H1 (cell line): ENCODE data around the gene DUSP2. TPM values are rescaled to one million over a fixed set of nuclear protein-coding genes. Genes with fewer than 3 reads are reported as not detected.

Experiments
- ASH2L ChIP-seq: fragments of 200-600, 300-600 bp; sonication (generic); IDR thresholded peaks from one replicate; pipeline ENCODE4 v1.7.1; 2017; ENCODE audit warnings: low read length
- ATF3 ChIP-seq: IDR thresholded peaks from 2 replicates; pipeline ENCODE4 v1.6.1; 2011; ENCODE audit warnings: low read depth, mild to moderate bottlenecking, low read length; ENCODE audit not compliant: insufficient read depth
- BACH1 ChIP-seq: IDR thresholded peaks from 2 replicates; pipeline ENCODE4 v1.6.1; 2012; ENCODE audit warnings: low read length, improper control_type of control experiment
- BRCA1 ChIP-seq: IDR thresholded peaks from 2 replicates; pipeline ENCODE4 v1.6.1; 2012; ENCODE audit warnings: low read depth, low read length, improper control_type of control experiment
- EGR1 ChIP-seq: IDR thresholded peaks from 2 replicates; pipeline ENCODE4 v1.6.1; 2011; ENCODE audit warnings: low read depth, low read length, borderline replicate concordance
- HDAC2 ChIP-seq, 2 experiments: fragments of 300-600 bp in 1 of 2; sonication (generic) in 1 of 2; IDR thresholded peaks; 2 replicates each; pipeline ENCODE4 v1.6.1; 2011 to 2012; ENCODE audit warnings: low read depth in 2 of 2, low read length in 2 of 2, mild to moderate bottlenecking in 2 of 2, moderate library complexity in 2 of 2, borderline replicate concordance in 1 of 2, inconsistent platforms in 1 of 2
- JUN ChIP-seq: IDR thresholded peaks from 2 replicates; pipeline ENCODE4 v1.6.1; 2011; ENCODE audit warnings: low read depth, mild to moderate bottlenecking, improper control_type of control experiment, low read length
- PHF8 ChIP-seq: fragments of 200-600 bp; sonication (generic); conservative IDR thresholded peaks from 2 replicates; pipeline ENCODE4 v1.7.1; 2012; ENCODE audit warnings: low read depth, mild to moderate bottlenecking, inconsistent platforms, low read length, moderate library complexity
- POLR2AphosphoS5 ChIP-seq: IDR thresholded peaks from 2 replicates; pipeline ENCODE4 v1.6.1; 2011; ENCODE audit warnings: low read depth, low read length
- POU5F1 ChIP-seq: IDR thresholded peaks from 2 replicates; pipeline ENCODE4 v1.6.1; 2011; ENCODE audit warnings: low read depth, mild to moderate bottlenecking, low read length, moderate library complexity
- RBBP5 ChIP-seq: IDR thresholded peaks from 2 replicates; pipeline ENCODE4 v1.7.1; 2012; ENCODE audit warnings: low read depth, mild to moderate bottlenecking, inconsistent platforms, low read length, moderate library complexity, borderline replicate concordance
- RXRA ChIP-seq: IDR thresholded peaks from 2 replicates; pipeline ENCODE4 v1.6.1; 2011; ENCODE audit warnings: low read depth, mild to moderate bottlenecking, low read length, moderate library complexity; ENCODE audit not compliant: insufficient read depth
- SIX5 ChIP-seq: IDR thresholded peaks from 2 replicates; pipeline ENCODE4 v1.6.1; 2011; ENCODE audit warnings: mild to moderate bottlenecking, low read depth, low read length
- SP1 ChIP-seq: IDR thresholded peaks from 2 replicates; pipeline ENCODE4 v1.6.1; 2011; ENCODE audit warnings: low read depth, low read length
- SP4 ChIP-seq: IDR thresholded peaks from 2 replicates; pipeline ENCODE4 v1.6.1; 2012; ENCODE audit warnings: low read length, inconsistent platforms
- TAF7 ChIP-seq: optimal IDR thresholded peaks from 2 replicates; pipeline ENCODE3; 2011; ENCODE audit warnings: low read depth, mild to moderate bottlenecking, inconsistent platforms, low read length, moderate library complexity, borderline replicate concordance
- polyA plus RNA-seq, 7 experiments: library from polyadenylated mRNA; depleted of rRNA in 3 of 7; stranded (reverse) in 5 of 7; unstranded in 2 of 7; fragments of >200 nt in 5 of 7; fragments of 200-250 nt in 2 of 7; gene quantifications; 1 replicate in 5 of 7; 2 replicates in 1 of 7; 4 replicates in 1 of 7; pipeline versions ENCODE4 v1.2.1 to v1.2.3, GENCODE V29; 2011 to 2013; ENCODE audit warnings: missing spikeins in 2 of 7, mixed read lengths in 2 of 7
- total RNA-seq: library from RNA; stranded (reverse); fragmentation: NEBNext Ultra II Directional; extraction: Animal tissue kit (Norgen Biotek cat#: 25700); gene quantifications from 2 replicates; pipeline ENCODE4 v1.2.1, GENCODE V29; 2021
- TF ChIP-seq, protein P1 (sequence below): IDR thresholded peaks from 2 replicates; pipeline ENCODE4 v1.6.1; 2012; ENCODE audit warnings: inconsistent platforms

Gene DUSP2
- total and polyA plus RNA-seq, 2 of the 8 experiments (the other 6 are each of a cell fraction or from before 2014, with no cell fraction given): 10.1 to 10.4 TPM

DNA sequence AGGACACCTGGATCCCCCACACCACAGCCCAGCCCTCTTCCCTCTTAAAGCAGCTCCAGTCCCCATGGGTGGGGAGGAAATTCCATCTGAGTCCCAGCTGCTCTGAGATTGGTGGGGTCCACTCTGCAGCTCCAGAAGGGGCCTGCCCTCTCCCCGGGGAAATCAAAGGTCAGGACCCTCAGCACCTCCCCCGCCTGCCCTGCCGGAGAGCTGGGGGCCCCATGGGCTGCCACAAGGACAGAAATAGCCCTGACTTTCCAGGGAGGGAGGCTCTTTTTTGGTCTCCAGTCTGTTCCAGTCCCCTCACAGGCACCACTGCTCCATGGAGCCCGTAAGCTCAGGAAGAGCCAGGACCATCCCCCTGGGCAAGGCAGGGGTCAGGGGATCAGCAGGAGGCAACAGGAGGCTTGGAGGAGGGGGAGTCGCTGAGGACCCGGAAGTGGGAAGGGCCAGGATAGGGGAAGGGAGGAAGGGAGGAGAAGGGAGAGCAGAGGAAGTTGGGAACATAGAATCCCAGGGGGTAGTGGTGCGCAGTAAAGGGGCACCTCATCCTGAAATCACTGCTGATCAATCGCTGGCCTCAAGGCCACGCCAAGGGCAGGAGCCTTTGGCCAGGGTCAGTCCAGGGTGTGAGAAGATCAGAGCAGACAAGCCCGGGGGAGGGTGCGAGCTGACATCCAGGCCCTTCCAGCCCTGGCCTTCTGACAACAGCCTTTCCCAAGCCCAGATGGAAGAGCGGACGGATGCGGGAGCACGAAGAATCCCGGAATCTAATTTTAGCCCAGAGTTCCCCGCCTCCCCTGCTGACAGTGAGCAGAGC lies 36.5 kb downstream of the DUSP2 start (continued):
- no peak for TF ChIP-seq RBBP5
- TF ChIP-seq SP1: no peak
- no peak for TF ChIP-seq SIX5
- TF ChIP-seq RXRA: no peak
- no peak for TF ChIP-seq TAF7
- no peak for TF ChIP-seq BACH1
- TF ChIP-seq HDAC2 (IDR thresholded peaks at IDR 0.05; ENCODE audit: borderline replicate concordance in 1 of 2, low read depth in 2 of 2, low read length in 2 of 2): no peak
- no peak for TF ChIP-seq POLR2AphosphoS5
- TF ChIP-seq, protein P1, sequence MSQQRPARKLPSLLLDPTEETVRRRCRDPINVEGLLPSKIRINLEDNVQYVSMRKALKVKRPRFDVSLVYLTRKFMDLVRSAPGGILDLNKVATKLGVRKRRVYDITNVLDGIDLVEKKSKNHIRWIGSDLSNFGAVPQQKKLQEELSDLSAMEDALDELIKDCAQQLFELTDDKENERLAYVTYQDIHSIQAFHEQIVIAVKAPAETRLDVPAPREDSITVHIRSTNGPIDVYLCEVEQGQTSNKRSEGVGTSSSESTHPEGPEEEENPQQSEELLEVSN: no peak
- TF ChIP-seq BRCA1: no peak
- no peak for TF ChIP-seq PHF8
- TF ChIP-seq JUN: no peak
- peak; percentile 73 for TF ChIP-seq ASH2L
- TF ChIP-seq EGR1: peak; percentile 52; the same call in 1 of the 2 replicates
- TF ChIP-seq ATF3: no peak
- TF ChIP-seq SP4: no peak
- TF ChIP-seq POU5F1: no peak
